ENCODE measurements around the gene ZNF681. TPM values are rescaled to one million over a fixed set of nuclear protein-coding genes. Genes with fewer than 3 reads are reported as not detected.

Gene ZNF681
- polyA plus RNA-seq, 1 of the 3 experiments (the other 2 are of a cell fraction) = 0.38 TPM

DNA sequence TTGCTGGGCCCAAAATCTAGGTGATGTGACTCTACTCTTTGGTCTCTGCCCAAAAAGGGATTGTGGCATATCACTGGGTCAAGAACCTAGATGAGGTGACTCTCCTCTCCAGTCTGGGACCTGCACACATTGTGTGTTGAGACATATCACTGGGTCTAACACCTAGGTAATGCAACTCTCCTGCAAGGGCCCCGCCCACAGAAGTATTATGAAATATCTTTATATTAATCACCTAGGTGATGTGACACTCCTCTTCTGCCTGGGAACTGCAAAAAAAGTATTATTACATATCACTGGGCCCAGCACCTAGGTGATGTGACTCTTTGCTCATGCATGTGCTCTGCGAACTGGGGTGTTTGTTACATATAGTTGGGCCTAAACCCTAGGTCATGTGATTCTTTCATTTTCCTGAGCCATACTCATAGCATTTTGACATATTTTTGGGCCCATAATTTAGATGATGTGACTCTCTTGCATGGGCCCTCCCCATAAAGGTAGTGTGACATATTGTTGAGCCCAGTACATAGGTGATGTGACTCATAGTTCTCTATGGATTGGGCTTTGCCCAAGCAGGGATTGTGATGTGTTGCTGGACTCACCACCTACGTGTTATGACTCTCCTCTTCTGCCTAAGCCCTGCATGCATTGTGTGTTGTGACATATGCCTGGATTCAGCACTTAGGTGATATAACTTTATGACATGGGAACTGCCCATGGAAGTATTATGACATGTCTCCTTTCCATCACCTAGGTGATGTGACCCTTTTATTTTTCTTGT is 11.2 kb upstream of the ZNF681 start:
- TF ChIP-seq GABPA (IDR thresholded peaks at IDR 0.05; ENCODE audit: low read depth) = no peak
- TF ChIP-seq, protein P1, sequence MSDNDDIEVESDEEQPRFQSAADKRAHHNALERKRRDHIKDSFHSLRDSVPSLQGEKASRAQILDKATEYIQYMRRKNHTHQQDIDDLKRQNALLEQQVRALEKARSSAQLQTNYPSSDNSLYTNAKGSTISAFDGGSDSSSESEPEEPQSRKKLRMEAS (IDR thresholded peaks at IDR 0.05; ENCODE audit: low read depth) = no peak
- TF ChIP-seq SIN3A (IDR thresholded peaks at IDR 0.05; ENCODE audit: borderline replicate concordance, low read depth, low read length) = no peak
- no peak for TF ChIP-seq CHD2 (IDR thresholded peaks at IDR 0.05; ENCODE audit: low read length, partially characterized antibody)
- TF ChIP-seq, protein P2, sequence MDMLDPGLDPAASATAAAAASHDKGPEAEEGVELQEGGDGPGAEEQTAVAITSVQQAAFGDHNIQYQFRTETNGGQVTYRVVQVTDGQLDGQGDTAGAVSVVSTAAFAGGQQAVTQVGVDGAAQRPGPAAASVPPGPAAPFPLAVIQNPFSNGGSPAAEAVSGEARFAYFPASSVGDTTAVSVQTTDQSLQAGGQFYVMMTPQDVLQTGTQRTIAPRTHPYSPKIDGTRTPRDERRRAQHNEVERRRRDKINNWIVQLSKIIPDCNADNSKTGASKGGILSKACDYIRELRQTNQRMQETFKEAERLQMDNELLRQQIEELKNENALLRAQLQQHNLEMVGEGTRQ (IDR thresholded peaks at IDR 0.05; ENCODE audit: borderline replicate concordance, low read depth, low read length) = no peak
- no peak for TF ChIP-seq FOXM1 (IDR thresholded peaks at IDR 0.05; ENCODE audit: low read depth)
- TF ChIP-seq NRF1 (IDR thresholded peaks at IDR 0.05; ENCODE audit: low read depth, low read length) = no peak
- no peak for TF ChIP-seq ELF1 (IDR thresholded peaks at IDR 0.05)
- TF ChIP-seq SMC3 (IDR thresholded peaks at IDR 0.05; ENCODE audit: low read depth, low read length) = no peak
- TF ChIP-seq EZH2phosphoT487 (IDR thresholded peaks at IDR 0.05; ENCODE audit: borderline replicate concordance, low read depth) = no peak
- TF ChIP-seq, protein P3, sequence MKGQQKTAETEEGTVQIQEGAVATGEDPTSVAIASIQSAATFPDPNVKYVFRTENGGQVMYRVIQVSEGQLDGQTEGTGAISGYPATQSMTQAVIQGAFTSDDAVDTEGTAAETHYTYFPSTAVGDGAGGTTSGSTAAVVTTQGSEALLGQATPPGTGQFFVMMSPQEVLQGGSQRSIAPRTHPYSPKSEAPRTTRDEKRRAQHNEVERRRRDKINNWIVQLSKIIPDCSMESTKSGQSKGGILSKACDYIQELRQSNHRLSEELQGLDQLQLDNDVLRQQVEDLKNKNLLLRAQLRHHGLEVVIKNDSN (IDR thresholded peaks at IDR 0.05; ENCODE audit: borderline replicate concordance, low read depth) = no peak
- no peak for TF ChIP-seq RFX5 (IDR thresholded peaks at IDR 0.05; ENCODE audit: low read length)
- no peak for TF ChIP-seq NFIC (IDR thresholded peaks at IDR 0.05; ENCODE audit: borderline replicate concordance)
- TF ChIP-seq, protein P4, sequence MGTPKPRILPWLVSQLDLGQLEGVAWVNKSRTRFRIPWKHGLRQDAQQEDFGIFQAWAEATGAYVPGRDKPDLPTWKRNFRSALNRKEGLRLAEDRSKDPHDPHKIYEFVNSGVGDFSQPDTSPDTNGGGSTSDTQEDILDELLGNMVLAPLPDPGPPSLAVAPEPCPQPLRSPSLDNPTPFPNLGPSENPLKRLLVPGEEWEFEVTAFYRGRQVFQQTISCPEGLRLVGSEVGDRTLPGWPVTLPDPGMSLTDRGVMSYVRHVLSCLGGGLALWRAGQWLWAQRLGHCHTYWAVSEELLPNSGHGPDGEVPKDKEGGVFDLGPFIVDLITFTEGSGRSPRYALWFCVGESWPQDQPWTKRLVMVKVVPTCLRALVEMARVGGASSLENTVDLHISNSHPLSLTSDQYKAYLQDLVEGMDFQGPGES (IDR thresholded peaks at IDR 0.05; ENCODE audit: low read depth, low read length) = no peak
- no peak for TF ChIP-seq RAD21 (IDR thresholded peaks at IDR 0.05; ENCODE audit: low read length)
- no peak for TF ChIP-seq RCOR1 (IDR thresholded peaks at IDR 0.05; ENCODE audit: low read length)
- TF ChIP-seq, protein P5, sequence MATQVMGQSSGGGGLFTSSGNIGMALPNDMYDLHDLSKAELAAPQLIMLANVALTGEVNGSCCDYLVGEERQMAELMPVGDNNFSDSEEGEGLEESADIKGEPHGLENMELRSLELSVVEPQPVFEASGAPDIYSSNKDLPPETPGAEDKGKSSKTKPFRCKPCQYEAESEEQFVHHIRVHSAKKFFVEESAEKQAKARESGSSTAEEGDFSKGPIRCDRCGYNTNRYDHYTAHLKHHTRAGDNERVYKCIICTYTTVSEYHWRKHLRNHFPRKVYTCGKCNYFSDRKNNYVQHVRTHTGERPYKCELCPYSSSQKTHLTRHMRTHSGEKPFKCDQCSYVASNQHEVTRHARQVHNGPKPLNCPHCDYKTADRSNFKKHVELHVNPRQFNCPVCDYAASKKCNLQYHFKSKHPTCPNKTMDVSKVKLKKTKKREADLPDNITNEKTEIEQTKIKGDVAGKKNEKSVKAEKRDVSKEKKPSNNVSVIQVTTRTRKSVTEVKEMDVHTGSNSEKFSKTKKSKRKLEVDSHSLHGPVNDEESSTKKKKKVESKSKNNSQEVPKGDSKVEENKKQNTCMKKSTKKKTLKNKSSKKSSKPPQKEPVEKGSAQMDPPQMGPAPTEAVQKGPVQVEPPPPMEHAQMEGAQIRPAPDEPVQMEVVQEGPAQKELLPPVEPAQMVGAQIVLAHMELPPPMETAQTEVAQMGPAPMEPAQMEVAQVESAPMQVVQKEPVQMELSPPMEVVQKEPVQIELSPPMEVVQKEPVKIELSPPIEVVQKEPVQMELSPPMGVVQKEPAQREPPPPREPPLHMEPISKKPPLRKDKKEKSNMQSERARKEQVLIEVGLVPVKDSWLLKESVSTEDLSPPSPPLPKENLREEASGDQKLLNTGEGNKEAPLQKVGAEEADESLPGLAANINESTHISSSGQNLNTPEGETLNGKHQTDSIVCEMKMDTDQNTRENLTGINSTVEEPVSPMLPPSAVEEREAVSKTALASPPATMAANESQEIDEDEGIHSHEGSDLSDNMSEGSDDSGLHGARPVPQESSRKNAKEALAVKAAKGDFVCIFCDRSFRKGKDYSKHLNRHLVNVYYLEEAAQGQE (IDR thresholded peaks at IDR 0.05; ENCODE audit: low read depth, low read length) = no peak
- no peak for TF ChIP-seq GATA2 (CRISPR knock-in tag; IDR thresholded peaks at IDR 0.05)
- Histone ChIP-seq H3K9me2 (no peaks in the 10 kb centered on the region), H3K4me1 (ENCODE audit: control insufficient read depth in 1 of 2, insufficient read depth in 2 of 2, low read depth in 1 of 2, low read length in 1 of 2) (peaks cover 0 to 4% of the 10 kb centered on the region in 2 experiments; a peak in 1 of 4 replicates), H4K20me1 (ENCODE audit: insufficient read depth) (no peaks in the 10 kb centered on the region), H3K27ac (ENCODE audit: low read depth in 2 of 2, low read length in 1 of 2) (no peak overlapping the region), H3K4me3 (ENCODE audit: low read depth in 2 of 2, low read length in 1 of 2) (no peak overlapping the region), H3K9me3 (no peaks in the 10 kb centered on the region), H3F3A (replicated peaks; ENCODE audit: insufficient read depth) (no peaks in the 10 kb centered on the region), H3K79me2 (ENCODE audit: insufficient read depth) (peaks cover 22% of the 10 kb centered on the region; the same call in 1 of the 2 replicates), H2AFZ (ENCODE audit: low read depth) (no peak overlapping the region), H3K9ac (no peak overlapping the region), H3K36me3 (replicated peaks in 1 of 2; ENCODE audit: control insufficient read depth in 1 of 2, insufficient read depth in 2 of 2, low read length in 1 of 2) (peaks cover 0 to 3% of the 10 kb centered on the region in 2 experiments), H3K4me2 (no peak overlapping the region), H3K27me3 (ENCODE audit: insufficient read depth) (no peaks in the 10 kb centered on the region)
- POLR2A ChIA-PET = no interaction called here
- CTCF ChIA-PET = no interaction called here
- WGBS (ENCODE audit: low lambda C conversion rate) = 71% methylated on average over 2 of the region's 3 CpGs
- DNase-seq = no peak

Measured in SK-N-SH (cell line).